ENCODE results near the gene NELFB.

The NELFB gene

DNA sequence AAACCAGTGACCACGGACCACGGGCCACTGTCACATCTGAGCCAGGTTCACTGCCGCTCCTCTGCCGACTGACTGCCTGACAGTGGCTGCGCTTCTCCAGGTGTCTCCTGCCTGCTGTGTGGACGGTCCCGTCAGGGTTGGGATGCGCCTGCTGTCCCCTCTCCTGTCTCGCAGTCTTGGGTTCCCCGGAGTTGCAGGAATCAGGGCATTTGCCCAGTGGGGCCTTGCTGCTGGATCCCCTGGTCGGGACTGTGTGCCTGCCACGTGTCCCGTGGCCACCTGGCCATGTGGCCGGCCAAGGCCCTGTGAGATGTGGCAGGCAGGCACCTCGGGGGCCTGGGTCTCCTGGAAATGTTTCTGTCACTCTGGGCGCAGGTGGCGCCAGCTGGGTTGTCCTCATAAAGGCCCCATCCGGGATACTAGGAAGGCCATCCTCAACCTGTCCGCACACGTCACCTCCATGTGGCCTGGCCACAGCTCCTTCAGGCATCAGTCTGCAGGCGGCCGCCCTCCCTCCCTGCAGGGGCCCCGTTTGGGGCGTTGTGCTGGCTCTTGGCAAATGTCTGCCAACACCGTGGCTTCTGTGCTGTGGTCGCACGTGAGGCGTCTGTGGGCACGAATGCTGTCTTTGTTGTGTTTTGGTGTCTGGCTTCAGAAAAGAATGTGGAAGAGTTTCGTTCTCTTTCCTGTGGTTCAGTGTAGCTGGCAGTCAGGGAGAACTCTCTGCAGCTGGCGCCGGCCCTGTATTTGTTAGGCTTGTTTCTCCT lies 16.0 kb downstream of the NELFB start:
- no peak overlapping the region for H3K4me3 ChIP-seq (ENCODE audit: low read depth, low read length)
- no peak for TF ChIP-seq CTCF (IDR thresholded peaks at IDR 0.05; ENCODE audit: borderline replicate concordance, insufficient read depth, low read depth, low read length)

DNA sequence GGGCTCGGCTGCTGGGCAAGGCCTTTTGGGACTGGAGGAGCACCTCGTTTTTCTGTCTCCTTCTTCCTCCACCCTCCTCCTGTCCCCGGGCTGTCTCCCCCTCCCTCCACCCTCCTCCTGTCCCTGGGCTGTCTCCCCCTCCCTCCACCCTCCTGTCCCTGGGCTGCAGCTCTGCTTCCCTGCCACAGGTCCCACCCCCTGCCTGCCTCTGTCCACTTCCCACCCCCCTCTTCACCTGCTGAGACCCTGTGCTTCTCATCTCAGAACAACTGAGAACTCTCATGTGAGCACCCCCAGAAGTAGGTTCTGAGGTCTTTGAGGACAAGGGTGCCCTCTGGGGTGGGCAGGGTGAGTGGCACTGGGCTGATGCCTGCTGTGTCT lies 16.6 kb downstream of the NELFB start:
- H3K4me3 ChIP-seq (ENCODE audit: low read depth, low read length): no peak overlapping the region
- TF ChIP-seq CTCF (IDR thresholded peaks at IDR 0.05; ENCODE audit: borderline replicate concordance, insufficient read depth, low read depth, low read length): no peak

DNA sequence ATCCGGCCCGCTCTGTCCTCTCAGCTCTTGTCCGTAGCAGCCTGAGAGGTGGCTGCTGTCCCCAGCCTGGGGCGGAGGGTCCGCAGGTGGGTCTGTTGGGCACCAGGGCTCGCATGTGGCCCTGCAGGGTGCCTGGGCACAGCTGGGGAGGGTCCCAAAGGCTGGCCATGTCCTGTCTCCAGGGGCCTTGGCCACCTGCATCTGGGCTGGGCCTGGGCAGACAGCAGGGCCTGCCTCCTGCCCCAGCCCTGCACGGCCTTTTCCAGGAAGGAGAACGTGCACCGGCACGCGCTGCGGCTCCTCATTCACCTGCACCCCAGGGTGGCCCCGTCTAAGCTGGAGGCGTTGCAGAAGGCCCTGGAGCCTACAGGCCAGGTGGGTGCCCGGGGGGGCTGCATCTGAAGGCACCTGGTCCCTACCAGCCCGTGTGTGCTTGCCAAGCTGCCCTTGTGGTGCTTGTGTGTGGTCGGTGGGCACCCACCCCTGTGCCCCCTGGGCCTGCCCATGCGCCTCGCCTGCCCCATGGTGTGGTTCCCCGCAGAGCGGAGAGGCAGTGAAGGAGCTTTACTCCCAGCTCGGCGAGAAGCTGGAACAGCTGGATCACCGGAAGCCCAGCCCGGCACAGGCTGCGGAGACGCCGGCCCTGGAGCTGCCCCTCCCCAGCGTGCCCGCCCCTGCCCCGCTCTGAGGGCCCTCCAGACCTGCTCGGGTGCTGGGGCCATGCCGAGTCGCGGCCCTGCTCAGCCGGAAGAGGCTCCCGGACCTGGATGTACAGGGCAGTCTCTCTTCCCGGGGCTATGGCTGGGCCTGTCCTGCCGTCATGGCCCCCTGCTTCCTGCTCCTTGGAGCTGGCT lies 17.3 kb downstream of the NELFB start:
- TF ChIP-seq CTCF (IDR thresholded peaks at IDR 0.05; ENCODE audit: borderline replicate concordance, insufficient read depth, low read depth, low read length): no peak
- H3K4me3 ChIP-seq (ENCODE audit: low read depth, low read length): no peak overlapping the region

DNA sequence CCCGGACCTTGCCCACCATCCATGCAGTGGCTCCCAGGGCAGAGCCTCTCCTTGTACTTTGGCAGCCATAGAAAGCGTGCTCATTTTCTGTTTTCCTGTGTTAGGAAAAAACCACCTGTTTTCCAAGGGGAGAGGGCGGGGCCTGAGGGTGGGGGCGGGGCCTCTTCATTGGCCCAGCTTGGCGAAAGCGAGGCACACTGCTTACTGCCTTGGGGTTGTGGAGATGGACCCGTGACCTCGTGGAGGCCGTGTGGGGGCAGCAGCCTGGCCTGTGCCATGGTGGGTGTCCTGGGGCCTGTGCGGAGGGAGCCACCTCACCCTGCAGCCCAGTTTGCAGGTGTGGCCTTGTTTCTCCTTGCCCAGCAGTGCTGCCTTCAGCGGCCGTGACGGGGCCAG lies 18.0 kb downstream of the NELFB start:
- H3K4me3 ChIP-seq (ENCODE audit: low read depth, low read length): no peak overlapping the region
- no peak for TF ChIP-seq CTCF (IDR thresholded peaks at IDR 0.05; ENCODE audit: borderline replicate concordance, insufficient read depth, low read depth, low read length)

DNA sequence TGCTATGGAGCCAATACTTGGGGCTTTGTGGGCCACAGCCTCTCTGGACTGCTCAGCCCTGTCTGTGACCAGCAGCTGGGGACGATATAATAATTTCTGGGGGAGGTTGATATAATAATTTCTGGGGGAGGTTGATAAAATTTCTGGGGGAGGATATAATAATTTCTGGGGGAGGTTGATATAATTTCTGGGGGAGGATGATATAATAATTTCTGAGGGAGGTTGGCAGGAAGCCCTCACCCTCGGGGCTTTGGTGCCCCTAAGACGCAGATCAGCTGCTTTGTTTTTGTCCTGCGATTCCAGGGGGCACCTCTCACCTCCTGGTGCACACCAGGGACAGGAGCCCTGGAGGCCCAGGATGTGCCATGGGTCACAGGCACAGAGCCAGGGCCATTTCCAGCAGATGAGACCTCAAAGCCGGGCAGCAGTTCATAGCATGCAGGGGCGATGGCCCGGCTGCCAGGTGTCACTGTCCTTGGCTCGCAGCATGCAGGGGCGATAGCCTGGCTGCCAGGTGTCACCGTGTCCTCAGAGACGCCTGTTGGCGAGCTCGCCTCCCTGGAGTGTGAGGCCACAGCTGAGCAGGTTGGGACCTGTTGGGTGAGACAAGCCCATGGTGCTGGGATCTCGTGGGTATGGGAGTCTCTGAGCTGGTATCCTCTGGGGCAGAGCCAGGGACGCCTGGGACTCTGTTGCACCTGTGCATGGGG lies 18.6 kb downstream of the NELFB start:
- no peak for TF ChIP-seq CTCF (IDR thresholded peaks at IDR 0.05; ENCODE audit: borderline replicate concordance, insufficient read depth, low read depth, low read length)
- H3K4me3 ChIP-seq (ENCODE audit: low read depth, low read length): no peak overlapping the region

GRCh38 chr9:137275203-137275587 lies 20.1 kb downstream of the NELFB start:
- H3K4me3 ChIP-seq (ENCODE audit: low read depth, low read length): no peak overlapping the region
- no peak for TF ChIP-seq CTCF (IDR thresholded peaks at IDR 0.05; ENCODE audit: borderline replicate concordance, insufficient read depth, low read depth, low read length)

All from GM12875 (cell line).